Stimulated activated naive CD8-positive, alpha-beta T cell treated with anti-CD3 and anti-CD28 coated beads, Interleukin-15, amount 100 ng/mL, for 72 hours (primary cell): ENCODE data around the gene PAFAH2.

Experiments used
- ATAC-seq: fragments of 150-1000 bp; cut with Tn5 transposase; 2 replicates; pipeline ENCODE4 v1.10.0; 2021; ENCODE audit warnings: mild to moderate bottlenecking, moderate library complexity
- DNase-seq, 2 donors: peaks; one replicate each; pipeline ENCODE4 v3.0.0; 2021 to 2022
- H3K27ac Mint-ChIP-seq, 2 donors: one replicate each; pipeline ENCODE4 v1.8.0; 2022; ENCODE audit warnings: mild to moderate bottlenecking in 2 of 2, mixed read lengths in 2 of 2, moderate library complexity in 2 of 2
- H3K27me3 Mint-ChIP-seq: one replicate; pipeline ENCODE4 v1.8.0; 2022; ENCODE audit warnings: mixed read lengths
- H3K4me1 Mint-ChIP-seq: one replicate; pipeline ENCODE4 v1.8.0; 2022; ENCODE audit warnings: mild to moderate bottlenecking, mixed read lengths
- H3K4me3 Mint-ChIP-seq, 2 donors: one replicate each; pipeline ENCODE4 v1.8.0; 2022; ENCODE audit warnings: mild to moderate bottlenecking in 2 of 2, mixed read lengths in 2 of 2, moderate library complexity in 1 of 2
- H3K9me3 Mint-ChIP-seq, 2 donors: one replicate each; pipeline ENCODE4 v1.8.0; 2022; ENCODE audit warnings: mixed read lengths in 2 of 2

Gene PAFAH2

DNA sequence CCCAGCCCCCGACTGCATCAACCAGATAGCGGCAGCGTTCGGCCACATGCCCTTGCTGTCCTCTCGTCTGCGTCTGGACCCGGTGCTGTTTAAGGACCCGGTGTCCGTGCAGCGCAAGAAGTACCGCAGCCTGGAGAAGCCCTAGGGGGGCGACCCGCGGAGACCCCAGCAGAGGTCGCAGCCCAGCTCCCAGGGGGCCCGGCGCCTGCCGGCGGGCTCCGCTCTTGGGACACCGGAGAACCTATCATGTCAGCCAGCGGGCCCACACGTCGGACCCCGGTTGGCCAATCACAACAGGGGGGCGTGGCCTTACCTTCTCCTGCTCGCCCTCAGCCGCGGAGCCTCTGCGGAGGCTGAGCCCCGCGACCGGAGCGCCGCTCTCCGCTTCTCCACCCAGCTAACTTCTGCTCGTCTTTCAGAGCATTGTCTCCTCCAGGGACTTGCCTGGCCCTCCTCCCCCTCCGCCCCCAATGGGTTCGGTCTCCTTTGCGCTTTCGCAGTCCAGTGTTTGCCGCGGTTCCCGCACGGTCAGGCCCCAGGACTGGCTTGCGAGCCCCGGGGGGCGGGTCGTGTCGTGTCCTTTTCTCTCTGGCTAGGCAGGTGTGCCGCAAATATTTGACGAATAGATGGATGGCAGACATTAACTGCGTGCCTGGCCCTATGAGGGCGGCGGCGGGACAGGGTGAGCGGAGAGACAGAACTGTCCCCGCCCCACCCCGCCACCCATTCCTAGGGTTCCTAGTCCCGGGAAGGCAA lies 37.5 kb upstream of the PAFAH2 start:
- Mint-ChIP-seq H3K27me3 (peaks cover 24% of the 10 kb centered on the region), H3K4me3 (peak overlapping the region; percentile 93 to 98), H3K9me3 (no peaks in the 10 kb centered on the region), H3K4me1 (peaks cover 24% of the 10 kb centered on the region), H3K27ac (peak overlapping the region; percentile 71 to 89)
- DNase-seq, result peak; percentile 87 to 91
- peak; percentile 95 for ATAC-seq

DNA sequence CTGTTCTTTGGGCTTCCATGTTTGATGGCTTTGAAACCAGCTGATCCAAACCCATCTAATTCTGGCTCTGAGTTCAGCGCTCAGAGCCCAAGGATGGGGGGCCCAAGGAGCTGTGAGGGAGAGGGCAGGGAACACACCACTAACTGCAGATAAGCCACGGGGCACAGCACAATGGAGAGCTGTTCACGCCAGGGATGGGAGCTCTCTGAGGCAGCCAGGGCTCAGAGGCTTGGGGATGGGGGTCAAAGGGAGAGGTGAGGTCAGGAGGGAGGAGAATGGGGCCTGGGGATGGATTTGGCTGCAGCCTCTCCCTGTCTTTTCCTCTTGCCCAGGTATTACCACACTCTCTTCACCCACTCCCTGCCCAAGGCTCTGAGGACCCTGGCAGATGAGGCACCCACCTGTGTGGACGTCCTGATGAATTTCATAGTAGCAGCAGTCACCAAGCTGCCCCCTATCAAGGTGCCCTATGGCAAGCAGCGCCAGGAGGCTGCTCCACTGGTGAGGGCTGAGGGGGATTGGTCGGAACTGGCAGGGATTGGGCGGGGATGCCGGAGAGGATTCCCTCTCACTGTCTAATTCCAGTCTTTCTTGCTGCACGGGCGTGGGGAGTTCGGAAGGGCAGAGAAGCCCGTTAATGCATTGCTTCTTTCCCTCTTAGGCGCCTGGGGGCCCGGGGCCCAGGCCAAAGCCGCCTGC lies 36.8 kb upstream of the PAFAH2 start:
- Mint-ChIP-seq H3K9me3 (no peaks in the 10 kb centered on the region), H3K27me3 (peaks cover 26% of the 10 kb centered on the region), H3K4me1 (peaks cover 24% of the 10 kb centered on the region), H3K27ac (no peak overlapping the region), H3K4me3 (peak overlapping the region; percentile 93 to 98)
- DNase-seq (no peak), ATAC-seq (no peak)

DNA sequence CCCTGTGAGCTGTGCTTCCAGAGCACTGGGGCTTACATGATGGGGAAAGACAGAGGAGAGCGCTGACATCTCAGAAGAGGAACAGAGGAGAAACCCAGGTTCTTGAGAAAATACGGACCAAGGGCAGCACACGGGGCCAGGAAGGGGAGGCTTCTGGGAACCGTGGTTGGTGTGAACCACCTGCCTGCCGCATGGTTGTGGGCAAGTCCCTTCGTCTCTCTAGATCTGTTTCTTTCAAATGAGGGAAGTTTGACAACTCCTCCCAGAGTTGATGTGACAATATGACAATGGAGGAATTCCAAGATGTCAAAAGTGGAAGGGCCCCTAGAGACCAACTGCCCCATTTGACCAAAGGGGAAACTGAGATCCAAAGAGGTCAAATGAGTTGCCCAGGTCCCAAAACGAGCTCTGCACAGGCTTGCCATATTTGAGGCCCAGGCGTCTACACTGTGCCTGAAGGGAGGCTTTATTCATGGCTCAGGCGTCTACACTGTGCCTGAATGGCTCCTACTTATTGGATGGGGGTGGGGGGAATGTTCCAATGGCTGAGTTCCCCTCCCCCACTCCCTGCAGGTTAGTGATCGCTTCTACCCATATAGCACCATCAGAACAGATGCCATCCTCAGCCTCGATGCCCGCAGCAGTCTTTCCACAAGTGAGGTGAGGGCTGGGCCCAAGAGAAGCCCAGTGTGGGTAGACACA lies 34.9 kb upstream of the PAFAH2 start:
- H3K9me3 Mint-ChIP-seq, result no peaks in the 10 kb centered on the region
- DNase-seq, result no peak

DNA sequence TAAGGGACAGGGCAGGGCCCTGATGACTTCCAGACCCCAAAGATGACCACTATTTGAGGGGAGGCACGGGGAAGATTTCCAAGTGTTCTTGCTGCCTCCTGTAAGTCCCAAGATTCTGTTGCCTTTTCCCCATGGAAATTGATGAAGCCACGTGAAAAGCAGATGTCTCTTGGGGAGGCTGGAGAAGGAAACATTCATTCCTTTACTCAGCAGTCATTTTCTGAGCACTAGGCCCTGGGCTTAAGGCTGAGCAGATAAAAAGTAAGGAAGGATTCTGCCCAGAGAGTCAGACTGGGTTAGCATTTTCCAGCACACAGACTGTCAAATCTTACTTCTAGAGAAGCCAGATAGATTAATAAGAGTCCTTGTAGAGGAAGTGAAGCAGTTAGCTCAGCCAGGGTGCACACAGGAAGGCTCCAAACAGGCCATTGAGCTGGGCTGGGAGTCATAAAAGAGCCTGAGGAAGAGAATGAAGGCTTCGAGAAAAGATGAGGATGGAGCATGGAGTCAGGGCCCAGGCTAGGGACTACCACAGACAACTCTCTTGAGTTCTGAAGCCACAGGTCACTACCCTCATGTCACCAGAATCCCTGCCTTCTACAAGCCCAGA lies 33.9 kb upstream of the PAFAH2 start:
- ATAC-seq (no peak), DNase-seq (no peak)
- Mint-ChIP-seq H3K27me3 (peaks cover 23% of the 10 kb centered on the region), H3K27ac (no peak overlapping the region), H3K4me3 (no peak overlapping the region), H3K4me1 (peaks cover 28% of the 10 kb centered on the region), H3K9me3 (no peaks in the 10 kb centered on the region)

More for the DNA sequence above, 34.9 kb upstream of the PAFAH2 start:
- ATAC-seq, result no peak
- H3K4me3 Mint-ChIP-seq, result no peak overlapping the region
- H3K27ac Mint-ChIP-seq, result no peak overlapping the region
- H3K4me1 Mint-ChIP-seq, result peaks cover 27% of the 10 kb centered on the region
- peaks cover 23% of the 10 kb centered on the region for H3K27me3 Mint-ChIP-seq

DNA sequence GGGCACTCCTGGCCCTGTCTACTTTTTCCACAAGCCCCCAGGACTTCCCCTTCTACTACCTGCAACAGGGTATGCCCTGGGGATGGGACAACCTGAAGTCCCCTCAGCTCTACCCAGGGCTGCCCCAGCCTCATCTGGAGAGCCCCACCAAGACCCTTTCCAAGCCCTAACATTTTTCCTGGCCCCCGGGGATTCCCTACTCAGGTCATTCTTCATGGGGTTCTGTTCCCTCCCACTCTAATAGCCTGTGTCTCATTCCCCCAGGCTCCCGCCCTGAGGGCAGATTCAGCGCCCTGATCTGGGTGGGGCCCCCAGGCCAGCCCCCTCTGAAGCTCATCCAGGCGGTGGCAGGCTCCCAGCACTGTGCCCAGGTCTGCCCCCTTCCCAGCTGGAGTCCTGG lies 33.3 kb upstream of the PAFAH2 start:
- Mint-ChIP-seq H3K9me3 (no peaks in the 10 kb centered on the region), H3K27me3 (peaks cover 23% of the 10 kb centered on the region), H3K4me3 (no peak overlapping the region), H3K4me1 (peaks cover 23% of the 10 kb centered on the region), H3K27ac (no peak overlapping the region)
- DNase-seq (no peak), ATAC-seq (no peak)

DNA sequence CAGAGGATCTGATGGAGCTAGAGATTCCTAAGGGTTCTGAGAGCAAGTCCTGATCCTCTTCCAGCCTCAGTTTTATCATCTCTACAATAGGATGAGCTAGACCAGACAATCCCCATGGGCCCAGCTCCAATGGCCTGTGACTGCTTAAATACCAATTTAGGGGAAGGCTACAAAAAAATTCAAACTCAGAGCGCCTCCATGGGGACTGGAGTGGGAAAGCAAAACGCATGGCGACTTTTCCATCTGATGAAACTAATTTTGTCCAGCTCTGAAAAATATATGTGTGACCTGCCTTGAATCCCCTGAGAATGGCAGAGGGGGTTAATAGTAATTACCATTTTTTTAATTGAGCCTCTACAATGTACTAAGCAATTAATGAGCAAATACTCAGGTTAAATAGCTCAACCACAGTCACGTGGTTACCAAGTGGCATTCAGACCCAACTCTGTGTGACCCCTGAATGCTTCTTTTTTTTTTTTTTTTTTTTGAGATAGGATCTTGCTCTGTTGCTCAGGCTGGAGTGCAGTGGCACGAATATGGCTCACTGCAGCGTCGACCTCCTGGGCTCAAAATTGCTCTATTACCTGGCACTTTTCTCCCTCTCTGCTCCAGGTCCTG lies 32.1 kb upstream of the PAFAH2 start:
- no peak for DNase-seq
- Mint-ChIP-seq H3K4me1 (peaks cover 15% of the 10 kb centered on the region), H3K27me3 (peaks cover 23% of the 10 kb centered on the region), H3K9me3 (no peaks in the 10 kb centered on the region), H3K4me3 (no peak overlapping the region), H3K27ac (no peak overlapping the region)
- no peak for ATAC-seq

DNA sequence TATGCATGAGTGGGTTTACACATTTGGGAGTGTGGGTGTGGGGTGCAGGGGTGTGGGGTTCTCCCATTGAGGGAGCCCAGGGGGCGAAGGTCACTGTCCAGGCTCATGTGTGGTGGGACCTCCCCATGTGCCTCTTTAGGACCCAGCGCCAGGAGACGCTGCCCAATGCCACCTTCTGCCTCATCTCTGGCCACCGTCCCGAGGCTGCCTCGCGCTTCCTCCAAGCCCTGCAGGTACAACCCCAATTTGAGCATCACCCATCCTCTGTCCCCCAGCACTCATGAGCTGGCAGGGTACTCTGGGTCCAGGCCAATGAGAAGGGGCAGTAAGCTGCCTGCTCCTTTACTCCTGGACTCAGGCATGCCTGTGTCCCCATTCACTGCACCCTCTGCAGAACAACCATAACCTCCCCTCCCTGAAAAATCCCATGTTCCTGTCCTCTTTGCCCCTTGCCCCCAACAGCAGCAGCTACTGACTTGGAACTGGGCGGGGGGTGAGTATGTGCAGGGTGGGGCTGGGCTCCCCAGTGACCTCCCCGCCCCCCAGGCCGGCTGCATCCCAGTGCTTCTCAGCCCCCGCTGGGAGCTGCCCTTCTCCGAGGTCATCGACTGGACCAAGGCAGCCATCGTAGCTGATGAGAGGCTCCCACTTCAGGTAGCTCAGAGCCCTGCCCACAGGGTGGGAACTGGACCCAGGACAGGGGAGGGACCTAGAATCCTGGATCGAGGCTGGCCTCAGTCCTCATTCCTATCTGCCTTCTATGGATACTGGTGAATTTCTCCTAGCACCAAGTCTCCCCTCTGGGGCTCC lies 31.4 kb upstream of the PAFAH2 start:
- DNase-seq (no peak), ATAC-seq (no peak)
- no peak overlapping the region for H3K4me3 Mint-ChIP-seq
- no peak overlapping the region for H3K27ac Mint-ChIP-seq
- no peaks in the 10 kb centered on the region for H3K9me3 Mint-ChIP-seq
- H3K27me3 Mint-ChIP-seq, result peaks cover 18% of the 10 kb centered on the region
- H3K4me1 Mint-ChIP-seq, result peaks cover 8% of the 10 kb centered on the region

DNA sequence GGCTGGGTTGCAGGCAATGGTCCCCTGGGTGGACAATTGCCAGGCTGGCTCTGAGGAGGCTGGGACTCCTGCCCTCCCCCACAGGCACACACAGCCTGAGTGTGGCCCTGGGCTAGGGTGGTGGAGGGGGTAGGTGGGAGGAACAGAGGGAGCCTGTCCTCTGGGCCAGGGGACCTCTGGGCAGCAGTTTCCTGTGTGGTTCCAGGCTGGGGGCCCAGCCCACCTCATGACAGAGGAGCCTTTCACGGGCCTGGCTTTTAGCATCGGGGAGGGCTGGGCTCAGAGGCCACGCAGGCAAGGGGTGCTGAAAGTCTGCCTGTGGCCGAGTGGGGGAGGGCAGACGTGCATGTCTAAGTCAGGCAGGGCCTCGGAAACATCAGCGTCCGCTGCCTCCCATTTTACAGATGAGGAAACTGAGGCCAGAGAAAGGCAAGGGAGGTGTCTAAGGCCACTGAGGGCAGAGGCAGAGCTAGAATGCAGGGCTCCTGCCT lies 30.7 kb upstream of the PAFAH2 start:
- DNase-seq, result no peak
- H3K4me1 Mint-ChIP-seq, result peaks cover 6% of the 10 kb centered on the region
- ATAC-seq, result no peak
- no peak overlapping the region for H3K27ac Mint-ChIP-seq
- peaks cover 11% of the 10 kb centered on the region for H3K27me3 Mint-ChIP-seq
- H3K9me3 Mint-ChIP-seq, result no peaks in the 10 kb centered on the region
- H3K4me3 Mint-ChIP-seq, result no peak overlapping the region

DNA sequence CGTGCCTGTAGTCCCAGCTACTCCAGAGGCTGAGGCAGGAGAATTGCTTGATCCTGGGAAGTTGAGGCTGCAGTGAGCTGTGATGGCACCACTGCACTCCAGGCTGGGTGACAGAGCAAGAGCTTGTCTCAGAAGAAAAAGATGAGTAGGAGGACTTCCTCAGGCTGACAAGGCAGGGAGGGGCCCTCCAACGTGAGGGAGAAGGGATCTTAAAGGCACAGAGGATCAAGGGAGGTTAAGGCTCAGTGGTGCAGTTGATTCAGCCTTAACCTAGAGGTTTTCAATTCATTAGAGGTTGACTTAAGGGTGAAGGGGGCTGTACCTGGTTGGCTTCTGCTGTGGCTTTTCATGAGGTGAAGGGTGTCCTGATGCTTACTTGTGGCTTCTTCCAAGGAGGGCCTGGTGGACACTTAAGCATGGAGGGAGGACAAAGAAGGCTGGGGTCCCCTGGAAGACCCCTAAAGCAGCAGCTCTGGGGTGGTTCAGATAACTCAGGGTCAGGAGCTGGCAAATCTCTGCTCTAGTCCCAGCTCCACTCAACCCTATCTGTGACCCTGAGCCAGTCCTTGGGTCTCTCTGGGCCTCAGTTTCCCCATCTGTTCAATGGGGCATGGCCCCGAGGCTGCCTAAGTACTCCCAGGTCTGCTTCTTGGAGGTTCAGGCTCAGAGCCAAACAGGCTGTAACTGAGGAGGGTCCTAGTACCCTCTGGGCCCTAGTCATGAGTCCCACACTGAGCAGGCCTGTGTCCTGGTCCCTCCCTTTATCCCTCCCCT lies 30.0 kb upstream of the PAFAH2 start:
- Mint-ChIP-seq H3K9me3 (no peaks in the 10 kb centered on the region), H3K4me1 (peaks cover 6% of the 10 kb centered on the region), H3K27me3 (peaks cover 11% of the 10 kb centered on the region), H3K4me3 (no peak overlapping the region), H3K27ac (no peak overlapping the region)
- ATAC-seq (peak; percentile 60), DNase-seq (no peak)

DNA sequence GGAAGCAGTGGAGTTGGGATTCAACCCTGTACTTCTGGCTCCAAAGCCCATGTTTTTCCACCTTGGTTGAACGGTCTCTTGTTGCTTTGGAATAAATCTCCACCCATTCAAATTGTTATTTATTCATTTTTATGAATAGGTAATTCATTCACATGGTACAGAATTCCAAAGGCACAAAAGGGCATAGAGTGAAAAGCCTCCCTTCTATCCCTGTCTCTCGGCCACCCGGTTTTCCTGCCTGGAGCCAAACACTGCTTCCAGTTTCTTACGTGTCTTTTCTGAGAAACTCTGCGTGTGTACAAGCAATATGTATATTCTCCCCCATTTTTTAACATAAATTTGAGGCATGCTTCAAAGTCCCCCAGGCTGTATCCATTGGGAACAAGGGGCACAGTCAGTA lies 27.7 kb upstream of the PAFAH2 start:
- H3K4me1 Mint-ChIP-seq, result peaks cover 7% of the 10 kb centered on the region
- ATAC-seq, result no peak
- H3K27ac Mint-ChIP-seq, result no peak overlapping the region
- DNase-seq, result no peak
- no peaks in the 10 kb centered on the region for H3K9me3 Mint-ChIP-seq
- H3K4me3 Mint-ChIP-seq, result no peak overlapping the region
- H3K27me3 Mint-ChIP-seq, result peaks cover 21% of the 10 kb centered on the region

DNA sequence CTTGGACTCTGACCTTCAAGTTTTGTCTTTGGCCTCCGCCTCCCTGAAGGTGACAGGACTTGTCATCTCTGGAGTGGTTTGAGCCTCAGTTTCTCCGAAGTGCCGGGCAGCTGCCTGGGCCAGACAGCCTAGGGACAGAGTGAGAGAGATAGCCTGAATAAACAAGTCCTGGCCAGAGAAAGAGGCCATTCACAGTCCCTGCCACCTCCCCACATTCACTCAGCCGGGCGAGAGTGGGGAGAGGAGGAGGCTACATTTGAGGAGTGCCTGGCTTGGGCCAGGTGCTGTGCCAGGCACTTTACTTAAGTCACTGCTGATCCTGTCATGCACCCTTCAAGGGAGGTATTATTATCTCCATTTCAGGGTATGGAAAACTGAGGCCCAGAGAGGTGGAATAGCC lies 27.2 kb upstream of the PAFAH2 start:
- DNase-seq (no peak), ATAC-seq (no peak)
- Mint-ChIP-seq H3K27ac (no peak overlapping the region), H3K4me1 (peaks cover 12% of the 10 kb centered on the region), H3K4me3 (no peak overlapping the region), H3K9me3 (no peaks in the 10 kb centered on the region), H3K27me3 (peaks cover 21% of the 10 kb centered on the region)

DNA sequence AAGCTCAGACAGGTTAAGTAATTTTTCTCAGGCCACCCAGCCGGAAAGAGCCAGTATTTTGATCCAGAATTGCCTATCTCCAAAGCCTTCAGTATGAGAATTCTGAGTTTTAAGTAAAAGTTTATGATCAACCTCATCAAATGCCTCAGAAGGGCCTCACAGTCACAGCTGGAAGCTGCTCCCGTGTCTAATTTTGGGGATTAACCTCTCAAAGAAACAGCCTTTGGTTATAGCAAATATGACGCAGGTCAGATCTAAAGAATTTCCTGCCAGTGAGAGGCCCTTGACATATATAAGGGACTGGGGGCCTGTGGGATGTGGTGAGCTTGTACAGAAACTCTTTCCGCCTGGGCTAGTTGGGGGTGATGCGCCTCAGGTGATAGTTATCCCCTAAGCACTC lies 26.0 kb upstream of the PAFAH2 start:
- ATAC-seq, result no peak
- no peak for DNase-seq
- H3K27me3 Mint-ChIP-seq, result peaks cover 10% of the 10 kb centered on the region
- H3K9me3 Mint-ChIP-seq, result no peaks in the 10 kb centered on the region
- no peak overlapping the region for H3K27ac Mint-ChIP-seq
- H3K4me3 Mint-ChIP-seq, result no peak overlapping the region
- peaks cover 20% of the 10 kb centered on the region for H3K4me1 Mint-ChIP-seq

DNA sequence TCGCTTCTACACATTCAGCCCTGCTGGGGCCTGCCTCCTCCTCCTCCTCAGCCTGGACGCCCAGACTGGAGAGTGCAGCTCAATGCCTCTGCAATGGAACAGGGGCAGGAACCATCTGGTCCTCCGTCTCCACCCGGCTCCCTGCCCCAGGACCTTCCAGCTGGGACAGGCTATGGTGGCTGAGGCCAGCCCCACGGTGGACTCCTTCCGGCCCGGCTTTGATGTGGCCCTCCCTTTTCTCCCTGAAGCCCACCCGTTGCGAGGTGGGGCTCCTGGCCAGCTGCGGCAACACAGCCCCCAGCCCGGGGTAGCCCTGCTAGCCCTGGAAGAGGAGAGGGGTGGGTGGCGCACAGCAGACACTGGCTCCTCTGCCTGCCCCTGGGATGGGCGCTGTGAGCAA lies 25.1 kb upstream of the PAFAH2 start:
- peaks cover 10% of the 10 kb centered on the region for H3K27me3 Mint-ChIP-seq
- peaks cover 19% of the 10 kb centered on the region for H3K4me1 Mint-ChIP-seq
- H3K27ac Mint-ChIP-seq, result no peak overlapping the region
- DNase-seq, result no peak
- no peak for ATAC-seq
- no peak overlapping the region for H3K4me3 Mint-ChIP-seq
- H3K9me3 Mint-ChIP-seq, result no peaks in the 10 kb centered on the region

DNA sequence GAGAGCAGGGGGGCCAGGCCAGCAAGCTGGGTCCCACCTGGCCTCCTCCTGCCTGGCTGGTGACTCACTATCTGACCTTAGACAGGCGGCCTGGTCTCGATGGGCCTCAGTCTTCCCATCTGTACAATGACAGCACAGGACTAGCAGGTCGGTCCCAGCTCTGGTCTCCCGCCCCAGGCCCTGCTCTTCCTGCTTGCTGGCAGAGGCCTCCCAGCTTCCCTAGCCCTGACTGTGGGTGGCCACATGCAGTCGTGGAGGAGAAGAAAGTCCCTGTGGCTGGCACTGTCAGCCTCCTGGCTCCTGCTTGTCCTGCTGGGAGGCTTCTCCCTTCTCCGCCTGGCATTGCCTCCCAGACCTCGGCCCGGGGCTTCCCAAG lies 24.5 kb upstream of the PAFAH2 start:
- no peak for ATAC-seq
- H3K4me3 Mint-ChIP-seq, result no peak overlapping the region
- H3K27me3 Mint-ChIP-seq, result peaks cover 10% of the 10 kb centered on the region
- DNase-seq, result no peak
- H3K4me1 Mint-ChIP-seq, result peaks cover 18% of the 10 kb centered on the region
- no peak overlapping the region for H3K27ac Mint-ChIP-seq
- no peaks in the 10 kb centered on the region for H3K9me3 Mint-ChIP-seq
